Inferior parietal cortex (tissue), 1 donor: ENCODE data around the gene ISCU.
A peak's percentile ranks its signal among the peaks of the same experiment; 100 is the strongest.

ENCODE experiments used
- DNase-seq: peaks from one replicate; pipeline ENCODE4 v3.0.0-alpha.2; 2016; ENCODE audit errors: extremely low spot score

ISCU gene

DNA sequence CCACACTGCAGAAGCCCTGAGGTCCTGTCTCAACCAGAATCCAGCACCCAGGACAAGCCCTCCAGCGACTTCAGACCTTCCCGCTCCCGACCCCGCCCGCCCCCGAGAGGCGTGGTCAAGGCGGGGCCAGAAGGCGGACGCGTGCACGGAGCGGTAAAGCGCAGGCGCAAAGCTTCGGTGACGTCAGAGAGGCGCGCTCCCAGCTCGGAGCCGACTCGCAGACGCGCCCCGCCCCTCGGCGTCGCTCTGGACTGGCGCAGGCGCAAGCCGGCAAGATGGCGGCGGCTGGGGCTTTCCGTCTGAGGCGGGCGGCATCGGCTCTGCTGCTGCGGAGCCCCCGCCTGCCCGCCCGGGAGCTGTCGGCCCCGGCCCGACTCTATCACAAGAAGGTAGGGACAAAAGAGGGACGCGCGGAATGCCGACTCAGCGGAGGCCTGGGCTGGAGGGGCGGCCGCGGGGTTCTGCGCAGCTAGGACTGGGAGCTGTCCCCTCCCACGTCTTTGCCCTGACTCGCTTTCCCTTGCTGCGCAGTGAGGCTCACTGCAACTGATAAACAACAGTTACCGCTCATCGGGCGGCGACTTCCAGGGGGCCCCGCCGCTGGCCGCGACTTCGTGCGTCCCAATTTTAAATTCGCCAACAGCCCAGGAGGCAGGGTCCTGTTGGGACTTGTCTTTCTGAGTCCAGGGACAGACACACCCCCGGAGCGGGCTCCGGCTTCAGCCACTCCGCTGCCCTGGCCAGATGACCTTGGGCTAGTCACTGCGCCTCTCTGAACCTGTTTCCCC is at the start of gene ISCU:
Gene ISCU, plus strand, starts transcription at position 249 of the 788 bp plus-strand sequence. Its CDS starts 27 bp downstream, at position 276.
- DNase-seq: peak; percentile 98

DNA sequence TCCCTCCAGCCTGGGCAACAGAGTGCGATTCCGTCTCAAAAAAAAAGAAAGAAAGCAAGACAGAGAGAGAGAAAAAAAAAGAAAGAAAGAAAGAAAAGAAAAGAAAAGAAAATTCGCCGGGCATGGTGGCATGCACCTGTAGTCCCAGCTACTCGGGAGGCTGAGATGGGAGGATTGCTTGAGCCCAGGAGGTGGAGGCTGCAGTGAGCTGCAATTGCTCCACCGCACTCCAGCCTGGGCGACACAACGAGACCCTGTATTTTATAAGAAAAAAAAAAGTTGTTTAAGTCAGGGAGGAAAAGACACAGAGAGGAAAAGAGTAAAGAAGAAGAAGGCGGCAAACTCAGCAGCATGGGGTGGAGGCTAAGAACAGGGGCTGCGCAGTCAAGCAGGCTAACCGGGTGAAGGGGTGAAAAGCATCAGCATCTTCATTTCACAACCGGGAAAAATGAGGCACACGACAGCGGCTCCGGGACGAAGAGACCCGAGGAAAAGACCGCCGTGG is 47.9 kb upstream of the ISCU start:
- no peak for DNase-seq

DNA sequence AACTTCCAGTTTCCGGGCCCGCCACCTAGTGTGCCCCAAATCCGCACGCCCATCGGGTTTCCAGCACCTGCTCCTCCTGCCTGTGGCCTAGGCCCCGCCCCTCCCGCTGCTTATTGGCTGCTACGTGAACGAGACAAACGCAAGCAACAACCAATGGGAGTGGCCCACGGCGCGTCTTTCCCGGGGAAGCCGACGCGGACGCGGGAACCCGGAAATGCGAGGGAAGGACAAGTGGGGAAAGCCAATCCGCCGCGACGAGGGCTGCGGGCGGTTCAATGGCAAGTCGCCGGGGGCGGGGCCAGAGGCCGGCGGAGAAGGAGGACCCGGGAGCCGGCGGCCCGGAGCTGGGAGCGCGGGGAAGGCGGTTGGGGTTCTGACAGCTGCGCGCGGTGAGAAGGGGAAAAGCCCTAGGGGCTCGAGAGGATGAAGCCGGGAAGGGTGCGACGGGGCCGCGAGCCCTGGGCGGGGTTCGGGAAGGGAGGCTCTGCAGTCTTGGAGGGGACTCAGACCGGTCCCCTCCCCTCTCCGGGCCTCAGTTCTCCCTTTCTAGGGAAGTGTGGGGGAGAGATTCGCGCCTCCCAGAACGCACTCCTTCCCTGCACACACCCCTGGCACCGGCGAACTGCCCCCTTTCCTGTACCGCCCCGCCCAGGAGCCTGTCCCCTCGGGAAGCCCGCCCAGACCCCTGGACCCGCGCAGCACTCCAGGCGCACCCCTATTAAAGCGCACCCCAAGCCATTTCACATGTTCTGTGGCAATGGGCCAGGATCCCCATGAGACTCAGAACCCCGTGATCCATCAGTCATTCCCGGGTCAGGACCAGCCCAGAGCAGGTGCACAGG is 47.2 kb upstream of the ISCU start, which contains the start of gene FICD:
Gene FICD, plus strand, starts transcription at position 305 of the 842 bp plus-strand sequence. CDS start 1,696 bp downstream, outside the sequence.
- peak; percentile 99 for DNase-seq

DNA sequence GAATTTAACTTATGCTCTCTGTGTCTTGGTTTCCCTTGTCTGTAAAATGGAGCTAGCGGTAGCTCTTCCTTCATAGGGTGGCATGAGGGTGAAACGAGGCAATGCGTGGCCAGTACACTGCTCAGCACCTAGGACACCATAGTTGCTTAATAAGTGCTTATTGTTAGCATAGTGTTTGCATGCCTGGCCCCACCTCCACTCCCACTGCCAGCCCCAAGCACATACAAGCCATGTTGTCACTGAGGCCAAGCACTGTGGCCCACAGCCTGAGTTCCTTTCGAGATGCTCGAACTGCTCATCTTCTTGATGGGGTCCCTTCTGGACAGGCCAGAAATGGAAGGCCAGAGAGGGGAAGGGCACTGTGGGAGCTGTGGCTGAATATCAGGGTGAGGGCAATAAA is 46.5 kb upstream of the ISCU start:
- DNase-seq: no peak

DNA sequence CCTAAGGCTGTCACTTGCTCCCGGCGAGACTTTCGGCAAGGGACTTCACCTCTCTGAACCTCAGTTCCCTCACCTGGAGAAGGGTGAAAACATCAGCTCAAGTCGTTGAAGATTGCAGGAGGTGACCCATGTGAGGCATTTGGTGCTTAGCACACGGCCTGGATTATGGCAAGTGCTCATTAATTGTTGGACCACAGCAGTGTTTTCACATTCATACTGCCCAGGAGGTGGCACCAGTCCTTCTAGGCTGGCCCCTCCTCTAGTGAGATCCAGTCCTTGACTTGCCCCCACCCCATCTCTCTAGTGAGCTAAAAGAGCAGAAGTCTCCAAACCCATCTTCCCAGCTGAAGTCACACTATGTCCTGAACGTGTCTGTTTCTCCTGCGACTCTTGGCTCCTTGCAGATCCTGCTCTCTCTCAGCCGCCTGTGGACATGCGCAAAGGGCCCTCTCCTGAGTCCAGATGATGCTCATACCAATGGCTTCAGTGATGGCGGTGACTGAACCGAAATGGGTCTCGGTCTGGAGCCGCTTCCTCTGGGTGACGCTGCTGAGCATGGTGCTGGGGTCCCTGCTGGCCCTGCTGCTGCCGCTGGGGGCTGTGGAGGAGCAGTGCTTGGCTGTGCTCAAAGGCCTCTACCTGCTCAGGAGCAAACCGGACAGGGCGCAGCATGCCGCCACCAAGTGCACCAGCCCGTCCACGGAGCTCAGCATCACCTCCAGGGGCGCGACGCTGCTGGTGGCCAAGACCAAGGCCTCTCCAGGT is 45.7 kb upstream of the ISCU start:
- DNase-seq: no peak

DNA sequence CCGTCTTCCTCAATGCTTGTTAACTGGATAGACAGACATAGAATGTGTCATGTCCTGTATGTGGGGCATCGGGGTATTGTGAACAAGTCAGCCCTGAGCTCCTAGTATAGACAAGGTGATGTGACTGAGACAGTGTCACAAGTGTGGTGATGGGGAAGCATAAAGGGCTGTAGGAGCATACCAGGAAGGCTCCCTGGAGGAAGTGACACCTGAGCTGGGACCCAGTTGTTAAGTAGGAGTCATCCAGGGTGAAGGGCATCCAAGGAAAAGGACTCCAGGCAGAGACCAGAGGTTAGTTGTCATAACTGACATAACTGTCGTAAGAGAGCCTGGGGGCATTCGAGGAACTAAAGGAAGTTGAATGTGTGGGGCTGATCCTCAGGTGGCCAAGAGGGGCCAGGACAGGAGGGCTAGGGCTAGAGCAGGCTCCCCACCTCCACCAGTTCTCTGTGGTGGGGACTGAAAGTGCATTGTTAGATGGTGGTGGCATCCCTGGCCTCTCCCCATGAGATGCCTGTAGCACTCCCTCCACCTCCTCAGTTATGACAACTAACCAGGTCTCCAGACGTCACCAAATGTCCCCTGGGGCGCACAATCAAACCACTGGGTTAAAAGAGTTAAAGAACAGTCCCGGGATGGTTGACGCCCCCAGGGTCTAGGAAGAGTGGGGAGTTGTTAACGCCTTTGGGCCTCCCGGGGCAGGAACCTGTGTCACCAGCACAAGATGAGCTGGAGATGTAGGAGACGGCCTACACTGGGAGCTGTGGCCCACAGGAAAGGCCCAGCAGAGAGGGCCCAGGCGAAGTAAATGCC is 44.9 kb upstream of the ISCU start:
- no peak for DNase-seq

DNA sequence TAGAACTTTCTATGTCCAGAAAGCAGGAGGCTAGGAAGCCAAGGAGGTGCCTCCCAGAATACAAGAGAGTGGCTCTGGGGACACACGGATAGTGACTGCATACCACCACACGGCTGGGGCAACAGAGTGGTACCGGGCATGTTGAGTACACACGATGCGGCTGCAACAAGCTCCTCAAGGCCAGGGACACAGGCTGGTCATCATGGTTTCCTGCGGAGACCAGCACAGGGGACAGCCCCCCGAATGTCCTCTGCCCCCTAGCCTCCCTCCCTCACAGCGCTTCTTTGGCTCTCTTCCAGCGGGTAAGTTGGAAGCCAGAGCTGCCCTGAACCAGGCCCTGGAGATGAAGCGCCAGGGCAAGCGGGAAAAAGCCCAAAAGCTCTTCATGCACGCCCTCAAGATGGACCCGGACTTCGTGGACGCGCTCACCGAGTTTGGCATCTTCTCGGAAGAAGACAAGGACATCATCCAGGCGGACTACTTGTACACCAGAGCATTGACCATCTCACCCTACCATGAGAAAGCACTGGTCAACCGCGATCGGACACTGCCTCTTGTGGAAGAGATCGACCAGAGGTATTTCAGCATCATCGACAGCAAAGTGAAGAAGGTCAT is 44.2 kb upstream of the ISCU start:
- DNase-seq: no peak

DNA sequence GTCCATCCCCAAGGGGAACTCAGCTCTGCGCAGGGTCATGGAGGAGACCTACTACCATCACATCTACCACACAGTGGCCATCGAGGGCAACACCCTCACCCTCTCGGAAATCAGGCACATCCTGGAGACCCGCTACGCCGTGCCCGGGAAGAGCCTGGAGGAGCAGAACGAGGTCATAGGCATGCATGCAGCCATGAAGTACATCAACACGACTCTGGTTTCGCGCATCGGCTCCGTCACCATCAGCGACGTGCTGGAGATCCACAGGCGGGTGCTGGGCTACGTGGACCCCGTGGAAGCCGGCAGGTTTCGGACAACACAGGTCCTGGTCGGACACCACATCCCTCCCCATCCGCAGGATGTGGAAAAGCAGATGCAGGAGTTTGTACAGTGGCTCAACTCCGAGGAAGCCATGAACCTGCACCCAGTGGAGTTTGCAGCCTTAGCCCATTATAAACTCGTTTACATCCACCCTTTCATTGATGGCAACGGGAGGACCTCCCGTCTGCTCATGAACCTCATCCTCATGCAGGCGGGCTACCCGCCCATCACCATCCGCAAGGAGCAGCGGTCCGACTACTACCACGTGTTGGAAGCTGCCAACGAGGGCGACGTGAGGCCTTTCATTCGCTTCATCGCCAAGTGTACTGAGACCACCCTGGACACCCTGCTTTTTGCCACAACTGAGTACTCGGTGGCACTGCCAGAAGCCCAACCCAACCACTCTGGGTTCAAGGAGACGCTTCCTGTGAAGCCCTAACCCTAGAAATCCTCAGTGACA is 43.5 kb upstream of the ISCU start:
- DNase-seq: no peak

DNA sequence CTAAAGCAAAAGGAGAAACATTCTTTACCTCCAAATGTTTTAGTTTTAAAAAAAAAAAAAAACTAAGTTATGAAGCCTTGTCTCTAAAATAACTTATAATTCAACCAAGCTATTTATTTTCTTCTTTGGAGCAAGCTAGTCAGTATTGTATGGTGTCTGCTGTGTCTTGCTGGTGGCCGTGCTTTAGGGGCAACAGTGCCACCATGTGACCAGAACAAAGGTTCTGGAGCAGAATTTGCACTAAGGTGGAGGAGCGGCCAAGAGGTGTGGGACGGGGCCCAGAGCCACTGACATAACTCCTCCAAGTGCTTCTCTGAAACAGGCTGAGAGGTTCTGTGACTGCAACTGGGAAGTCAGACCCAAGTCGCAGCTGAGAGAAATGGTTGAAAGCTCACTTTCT is 42.8 kb upstream of the ISCU start:
- no peak for DNase-seq

DNA sequence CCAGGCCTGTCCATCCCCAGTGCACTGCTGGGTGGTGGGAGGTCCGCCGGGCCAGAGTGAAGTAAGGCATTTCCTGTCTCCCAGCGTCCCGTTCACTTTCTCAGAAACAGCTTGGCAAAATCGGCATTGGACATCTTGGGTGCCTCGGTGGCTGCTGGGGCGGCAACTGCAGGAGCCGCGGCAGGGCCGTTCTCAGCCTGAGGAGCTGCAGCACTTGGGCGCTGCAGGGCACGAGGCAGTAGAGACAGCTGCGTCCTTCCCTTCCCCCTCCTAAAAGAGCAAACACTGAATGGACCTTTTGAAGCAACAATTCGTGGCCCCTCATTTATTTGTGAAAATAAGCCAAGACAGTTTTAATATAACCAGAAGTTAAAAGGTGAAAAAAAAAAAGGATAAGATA is 39.0 kb upstream of the ISCU start:
- DNase-seq: no peak

DNA sequence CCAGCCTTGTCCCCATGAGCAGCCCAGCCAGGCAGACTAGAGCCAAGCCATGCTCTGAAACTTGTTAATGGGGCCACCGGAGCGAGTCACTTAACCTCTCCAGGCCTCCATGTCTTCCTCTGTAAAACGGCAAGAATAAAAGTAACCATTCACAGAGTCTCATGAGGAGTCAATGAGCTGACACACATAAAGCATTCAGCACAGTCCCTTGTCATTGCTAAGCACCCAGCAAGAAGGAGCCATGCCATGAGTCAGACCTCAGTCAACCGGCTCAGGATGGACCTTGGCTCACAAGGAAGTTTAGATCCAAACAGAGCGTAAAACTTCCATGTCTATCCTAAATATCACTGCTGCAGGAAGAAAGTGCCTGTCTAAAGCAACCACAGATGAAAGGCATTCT is 36.7 kb upstream of the ISCU start:
- no peak for DNase-seq

DNA sequence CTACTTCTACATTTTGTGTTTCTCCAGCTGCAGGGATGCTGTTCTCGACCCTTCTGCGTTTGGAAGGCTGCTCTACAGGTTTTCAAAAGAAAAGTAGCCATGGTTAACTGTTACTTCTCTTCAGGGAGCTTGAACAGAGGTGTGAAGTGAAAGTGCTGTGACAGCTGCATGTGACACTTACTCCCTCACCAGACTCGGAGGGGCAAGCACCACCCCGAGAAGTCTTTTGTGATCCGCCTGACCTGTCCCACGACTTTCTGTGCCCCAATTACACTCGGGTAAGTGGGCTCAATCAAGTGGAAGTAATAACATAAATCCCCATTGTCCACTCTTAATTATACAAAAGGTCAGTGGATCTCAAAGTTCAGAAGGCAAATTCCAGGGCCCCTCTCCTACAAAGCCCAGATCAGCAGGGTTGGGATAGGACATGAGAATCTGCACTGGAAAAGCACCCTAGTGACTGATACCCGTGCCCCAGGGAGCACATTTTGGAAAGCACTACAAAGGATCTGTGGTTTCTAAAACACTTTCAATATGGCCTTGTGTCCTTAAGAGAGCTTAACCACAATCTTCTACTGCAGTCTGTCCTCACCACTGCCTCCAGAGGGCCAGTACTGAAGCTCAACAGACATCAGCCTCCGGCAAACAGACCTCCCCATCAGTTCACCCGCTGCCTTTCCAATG is 35.8 kb upstream of the ISCU start:
- no peak for DNase-seq

DNA sequence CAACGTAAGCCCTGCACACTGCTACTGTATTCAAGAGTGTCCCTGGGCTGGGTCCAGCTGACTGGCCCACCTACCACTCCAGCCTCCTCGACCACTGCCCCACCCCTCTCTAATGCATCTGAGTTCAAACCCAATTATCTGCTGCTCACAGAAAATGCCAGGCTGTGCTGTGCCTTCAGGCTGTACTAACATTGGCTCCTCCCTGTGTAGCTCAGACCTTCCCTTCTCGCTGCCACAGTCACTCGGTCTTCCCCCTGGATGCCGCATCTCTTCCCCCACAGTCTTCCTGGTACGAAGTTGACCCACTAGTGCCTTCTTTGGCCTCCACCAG is 35.3 kb upstream of the ISCU start:
- DNase-seq: no peak

DNA sequence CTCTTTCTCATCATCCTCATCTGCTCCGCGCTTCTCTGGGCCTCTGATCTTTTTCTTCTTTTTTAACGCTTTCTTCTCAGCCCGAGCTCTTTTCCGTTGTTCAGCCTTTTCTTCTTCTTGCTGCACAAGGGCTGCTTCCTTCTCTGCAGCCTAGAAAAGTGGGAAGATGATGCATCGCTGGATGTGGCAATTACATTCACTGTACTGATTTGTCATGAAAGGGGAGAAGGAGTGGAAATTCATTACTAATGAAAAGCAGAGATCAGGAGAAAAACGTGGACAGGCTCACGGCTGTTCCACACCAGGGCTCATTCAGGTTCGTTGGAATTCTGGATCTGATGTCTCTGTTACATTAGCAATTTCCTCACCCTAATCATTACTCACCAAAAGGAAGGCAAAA is 32.2 kb upstream of the ISCU start:
- DNase-seq: no peak

DNA sequence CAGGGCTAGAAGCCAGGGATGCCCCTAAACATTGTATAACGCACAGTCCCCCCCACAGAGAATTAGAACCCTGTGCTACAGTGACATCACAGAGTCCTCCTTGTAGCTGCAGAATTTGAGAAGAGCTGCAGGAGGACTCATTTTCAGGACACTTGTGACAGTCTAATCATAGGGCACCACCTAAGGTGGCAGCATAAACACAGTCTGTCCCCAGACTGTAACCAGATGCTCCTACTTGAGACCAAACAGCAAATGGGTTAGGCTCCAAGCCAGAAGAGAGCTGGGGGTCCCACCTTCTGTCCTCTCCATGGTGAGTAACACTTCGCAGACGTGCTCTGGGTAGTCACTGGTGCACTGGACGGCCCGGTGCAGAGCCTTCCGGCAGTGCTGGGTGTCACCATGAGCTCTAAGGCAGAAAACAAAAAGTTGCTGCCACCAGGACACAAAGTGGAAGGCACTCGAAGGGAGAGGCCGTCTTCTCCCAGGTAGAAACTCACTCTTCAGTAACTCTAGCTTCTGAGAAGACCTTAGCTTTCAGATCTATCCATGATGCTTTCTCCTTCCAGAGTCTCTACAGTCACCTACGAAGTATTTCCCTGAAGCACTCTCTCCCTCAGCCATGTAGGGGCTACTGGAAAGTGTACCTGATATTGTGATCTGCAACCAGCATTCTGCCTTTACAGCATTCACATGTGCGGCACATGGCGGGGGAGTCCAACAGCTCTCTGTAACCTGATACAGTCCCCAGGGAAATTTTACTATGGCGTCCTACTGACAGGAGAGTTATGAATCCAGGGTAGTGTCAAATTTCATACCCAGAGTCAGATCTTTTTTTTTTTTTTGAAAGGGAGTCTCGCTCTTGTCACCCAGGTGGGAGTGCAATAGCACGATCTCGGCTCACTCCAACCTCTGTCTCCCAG is 30.2 kb upstream of the ISCU start:
- no peak for DNase-seq

DNA sequence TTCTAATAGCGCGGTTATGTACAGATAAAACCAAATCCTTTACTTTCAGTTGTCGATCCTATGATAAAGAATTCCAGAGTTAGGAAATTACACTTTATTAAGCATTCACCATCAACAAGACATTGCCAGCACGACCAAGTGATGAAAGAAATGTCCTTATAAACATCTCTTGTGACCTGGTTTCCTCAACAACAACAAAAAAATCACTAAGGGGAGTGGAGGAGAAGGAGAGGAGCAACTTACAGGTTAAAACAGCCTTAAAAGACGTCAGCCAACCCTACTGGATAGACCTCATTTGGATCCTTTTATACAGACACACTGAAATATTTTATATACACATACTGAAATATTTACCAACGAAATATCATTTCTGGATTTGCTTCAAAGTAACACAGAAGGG is 24.2 kb upstream of the ISCU start:
- DNase-seq: no peak

DNA sequence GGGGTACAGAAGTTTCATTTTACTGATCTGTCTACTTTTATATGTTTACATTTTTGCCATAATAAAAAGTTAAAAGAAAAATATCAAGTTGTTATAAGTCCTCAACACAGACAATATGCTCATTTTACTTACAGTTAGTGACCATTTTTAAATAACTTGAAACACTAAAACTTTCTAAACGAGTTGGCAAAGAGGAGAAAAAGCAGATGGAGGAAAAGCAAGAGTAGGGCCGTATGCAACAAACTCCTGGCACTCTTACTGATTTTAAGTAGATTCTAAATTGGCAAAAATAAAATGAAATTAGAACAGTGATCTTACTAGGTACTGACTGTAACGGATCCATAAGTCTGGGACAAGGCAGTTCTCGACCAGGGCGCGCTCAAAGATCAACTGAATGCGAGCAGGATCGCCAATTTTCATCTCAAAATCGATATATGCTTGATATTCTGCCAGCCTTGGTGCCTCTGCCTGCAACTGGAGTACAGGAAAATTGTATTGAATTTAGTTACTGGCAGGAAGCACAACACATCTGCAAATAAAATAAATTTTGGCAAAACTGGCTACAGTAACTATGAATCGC is 23.7 kb upstream of the ISCU start:
- DNase-seq: no peak

DNA sequence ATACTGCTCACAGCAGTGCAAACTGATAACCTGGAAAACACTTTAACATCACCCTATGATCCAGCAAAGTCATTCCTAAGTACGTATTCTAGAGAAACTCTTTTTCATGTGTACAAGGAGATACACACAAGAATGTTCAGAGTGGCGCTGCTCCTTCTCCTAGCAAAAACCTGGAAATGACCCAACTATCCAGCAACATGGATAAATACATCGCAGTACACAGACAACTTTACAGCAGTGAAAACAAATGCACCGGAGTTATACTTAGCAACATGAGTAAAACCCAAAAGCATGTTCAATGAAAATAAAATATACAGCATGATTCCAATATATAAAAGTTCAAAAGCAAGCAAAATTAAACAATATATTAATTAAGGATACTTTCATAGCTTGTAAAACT is 20.1 kb upstream of the ISCU start:
- DNase-seq: no peak
